Measurements from ENCODE around the gene RAE1. TPM values are rescaled to one million over a fixed set of nuclear protein-coding genes. Genes with fewer than 3 reads are reported as not detected.

The RAE1 gene
- total RNA-seq, 1 experiment from 2014 or later: 53.1 TPM

- Histone ChIP-seq H2BK20ac (ENCODE audit: low read depth, low read length, poor library complexity, severe bottlenecking) (no peak overlapping the region), H4K91ac (ENCODE audit: insufficient read length, low read depth, low read length) (no peak overlapping the region), H3K79me2 (ENCODE audit: insufficient read depth, low read length) (no peaks in the 10 kb centered on the region; the same call in 1 of the 2 replicates), H3K23ac (ENCODE audit: insufficient read length, low read depth, low read length) (no peak overlapping the region), H4K5ac (ENCODE audit: insufficient read length, low read depth, low read length) (no peak overlapping the region), H2AFZ (ENCODE audit: low read length) (no peak overlapping the region), H3K4me2 (ENCODE audit: insufficient read depth, insufficient read length, low read length) (no peak overlapping the region), H2BK12ac (ENCODE audit: insufficient read length, low read depth, low read length) (no peak overlapping the region), H2BK120ac (ENCODE audit: low read depth, low read length, poor library complexity, severe bottlenecking) (no peak overlapping the region), H3K23me2 (ENCODE audit: insufficient read length, low read depth, low read length, poor library complexity, severe bottlenecking) (peaks cover 5% of the 10 kb centered on the region), H2BK15ac (ENCODE audit: low read depth, low read length) (no peak overlapping the region), H3K14ac (ENCODE audit: insufficient read depth, low read length) (no peak overlapping the region), H2BK5ac (ENCODE audit: insufficient read length, low read length) (no peak overlapping the region), H3K27me3 (ENCODE audit: insufficient read depth, low read length) (no peaks in the 10 kb centered on the region), H3K27ac (ENCODE audit: insufficient read length, low read depth, low read length) (no peak overlapping the region), H4K20me1 (ENCODE audit: control insufficient read depth, insufficient read depth, insufficient read length) (no peaks in the 10 kb centered on the region), H3K9me3 (ENCODE audit: control insufficient read depth, low read depth, low read length) (no peaks in the 10 kb centered on the region), H3K9ac (ENCODE audit: extremely low read depth, insufficient read length, low read length) (no peak overlapping the region), H3K4ac (ENCODE audit: low read depth, low read length) (no peak overlapping the region), H2AK5ac (ENCODE audit: insufficient read length, low read length) (no peak overlapping the region), H3T11ph (ENCODE audit: low read length) (no peak overlapping the region), H3K56ac (ENCODE audit: insufficient read length, low read depth, low read length) (no peak overlapping the region), H3K18ac (ENCODE audit: insufficient read length, low read depth, low read length) (no peak overlapping the region), H3K4me1 (ENCODE audit: insufficient read depth, low read length) (no peaks in the 10 kb centered on the region), H4K8ac (replicated peaks; ENCODE audit: insufficient read length, low read depth, low read length) (no peak overlapping the region), H3K79me1 (ENCODE audit: insufficient read depth, low read depth, low read length, poor library complexity, severe bottlenecking) (peaks cover 6% of the 10 kb centered on the region)
- Mint-ChIP-seq H3K4me1 (peaks cover 36 to 49% of the 10 kb centered on the region in 2 experiments), H3K27ac (peak overlapping the region in 2 of 3 experiments; percentile 11 to 89; a peak in 4 of 7 replicates), H3K36me3 (ENCODE audit: insufficient read depth in 1 of 3, low read depth in 3 of 3) (peaks cover 37 to 74% (median 74%) of the 10 kb centered on the region in 3 experiments), H3K27me3 (ENCODE audit: low read depth) (no peaks in the 10 kb centered on the region), H3K9me3 (no peaks in the 10 kb centered on the region), H3K4me3 (no peak overlapping the region)
- no peak for TF ChIP-seq CTCF (conservative IDR thresholded peaks at IDR 0.05)
- no peak for DNase-seq
- WGBS (ENCODE audit: extremely low coverage, insufficient read length, low lambda C conversion rate): no CpG with 5 or more reads among the region's 16 CpGs
Measured at GRCh38 chr20:57396984-57397692, 46.1 kb downstream of the RAE1 start.
